Activated CD4-positive, CD25-positive, alpha-beta regulatory T cell treated with anti-CD3 and anti-CD28 coated beads, Interleukin-2, amount 50 U/mL, for 72 hours (primary cell): ENCODE measurements around the gene TM2D1.
"Not testable (repeated sequence)": the region's sequence is repeated elsewhere in the genome, so short reads cannot be mapped to it uniquely, and the experiment has no call there.

Source experiments
- DNase-seq: peaks from one replicate; pipeline ENCODE4 v3.0.0; 2021

The TM2D1 gene

DNA sequence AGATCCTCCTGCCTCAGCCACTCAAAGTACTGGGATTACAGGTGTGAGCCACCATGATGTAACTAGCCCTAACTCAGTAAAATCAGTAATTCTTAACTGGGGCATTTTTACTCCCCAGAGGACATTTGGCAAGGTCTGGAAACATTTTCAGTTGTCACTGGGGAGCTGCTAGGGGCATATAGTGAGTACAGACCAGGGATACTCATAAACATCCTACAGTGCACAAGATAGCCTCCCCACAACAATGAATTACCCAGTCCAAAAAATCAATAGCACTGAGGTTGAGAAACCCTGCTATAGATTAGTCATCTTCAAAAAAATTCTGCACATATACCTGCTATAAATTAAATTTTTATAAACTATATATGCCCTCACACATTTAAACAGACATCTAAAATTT is 13.0 kb downstream of the TM2D1 start:
- DNase-seq = no peak

- DNase-seq = not testable (repeated sequence)
Observed at GRCh38 chr1:61711257-61711656, 13.7 kb downstream of the TM2D1 start.

DNA sequence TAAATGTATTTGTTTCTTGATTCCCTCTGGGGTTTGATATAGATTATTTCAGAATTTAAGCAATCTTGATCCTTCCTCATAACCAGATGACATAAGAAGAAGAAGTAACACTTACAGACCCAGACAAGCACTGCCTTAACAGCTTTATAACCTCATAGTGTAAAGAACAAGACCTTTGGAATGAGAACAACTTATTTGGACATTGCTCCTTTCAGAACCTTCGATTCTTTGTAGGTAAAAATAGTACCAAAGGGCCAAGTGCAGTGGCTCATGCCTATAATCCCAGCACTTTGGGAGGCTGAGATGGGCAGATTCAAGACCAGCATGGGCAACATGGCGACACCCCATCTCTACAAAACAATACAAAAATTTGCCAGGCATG is 15.0 kb downstream of the TM2D1 start:
- DNase-seq = no peak

GRCh38 chr1:61708953-61709907 is 15.7 kb downstream of the TM2D1 start:
- no peak for DNase-seq

- no peak for DNase-seq
Observed at GRCh38 chr1:61699911-61700851, 24.8 kb downstream of the TM2D1 start.

- no peak for DNase-seq
Observed at GRCh38 chr1:61692155-61692800, 32.7 kb downstream of the TM2D1 start.

- no peak for DNase-seq
Observed at GRCh38 chr1:61687901-61688300, 37.0 kb downstream of the TM2D1 start.

GRCh38 chr1:61682891-61683290 is 42.0 kb downstream of the TM2D1 start:
- no peak for DNase-seq

DNA sequence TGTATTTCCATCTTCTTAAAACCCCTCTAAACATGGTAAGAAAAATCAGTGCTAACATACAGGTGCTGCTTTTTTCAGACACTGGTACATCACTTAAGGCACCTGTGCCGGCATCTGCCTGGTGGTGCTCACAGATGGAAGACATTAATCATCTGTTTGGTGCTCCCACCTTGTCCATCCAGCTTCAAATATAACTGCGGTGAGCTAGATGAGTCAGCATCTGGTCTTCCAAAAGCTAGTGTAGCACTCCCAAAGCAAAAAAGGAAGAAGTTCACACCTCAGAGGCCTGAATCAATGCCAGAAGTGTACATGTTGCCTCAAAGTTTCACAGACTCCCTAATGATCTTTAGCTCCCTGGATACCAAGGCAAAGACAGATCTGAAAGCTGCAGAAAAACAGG is 44.4 kb downstream of the TM2D1 start:
- no peak for DNase-seq

- not testable (repeated sequence) for DNase-seq
Observed at GRCh38 chr1:61676881-61677280, 48.1 kb downstream of the TM2D1 start.

GRCh38 chr1:61674221-61674620 is 50.7 kb downstream of the TM2D1 start:
- no peak for DNase-seq

DNA sequence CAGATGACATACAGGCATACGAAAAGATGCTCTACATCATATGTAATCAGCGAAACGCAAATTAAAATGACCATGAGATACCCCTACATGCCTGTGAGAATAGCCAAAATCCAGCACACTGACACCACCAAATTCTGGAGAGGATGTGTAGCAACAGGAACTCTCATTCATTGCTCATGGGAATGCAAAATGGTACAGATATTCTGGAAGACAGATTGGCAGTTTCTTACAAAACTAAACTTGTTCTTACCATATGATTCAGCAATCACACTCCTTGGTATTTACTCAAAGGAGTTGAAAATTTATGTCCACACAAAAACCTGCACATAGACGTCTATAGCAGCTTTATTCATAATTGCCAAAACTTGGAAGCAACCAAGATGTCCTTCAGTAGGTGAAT is 52.6 kb downstream of the TM2D1 start:
- DNase-seq = no peak

DNA sequence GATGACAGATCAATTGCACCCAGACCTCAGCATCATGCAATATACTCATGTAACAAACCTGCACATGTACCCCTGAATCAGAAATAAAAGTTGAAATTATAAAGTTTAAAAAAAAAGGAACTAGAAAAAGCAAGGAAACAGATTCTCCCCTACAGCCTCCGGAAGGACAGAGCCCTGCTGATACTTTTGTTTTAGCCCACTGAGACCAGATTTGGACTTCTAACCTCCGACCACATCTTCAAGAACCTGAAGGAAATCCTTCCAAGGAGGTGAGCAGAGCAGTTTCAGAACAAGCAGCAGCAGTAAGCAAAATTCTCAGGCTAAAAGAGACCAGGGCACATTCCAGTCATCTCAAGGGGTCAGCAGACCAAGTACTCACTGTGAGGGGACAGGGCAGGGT is 54.5 kb downstream of the TM2D1 start:
- DNase-seq = no peak

DNA sequence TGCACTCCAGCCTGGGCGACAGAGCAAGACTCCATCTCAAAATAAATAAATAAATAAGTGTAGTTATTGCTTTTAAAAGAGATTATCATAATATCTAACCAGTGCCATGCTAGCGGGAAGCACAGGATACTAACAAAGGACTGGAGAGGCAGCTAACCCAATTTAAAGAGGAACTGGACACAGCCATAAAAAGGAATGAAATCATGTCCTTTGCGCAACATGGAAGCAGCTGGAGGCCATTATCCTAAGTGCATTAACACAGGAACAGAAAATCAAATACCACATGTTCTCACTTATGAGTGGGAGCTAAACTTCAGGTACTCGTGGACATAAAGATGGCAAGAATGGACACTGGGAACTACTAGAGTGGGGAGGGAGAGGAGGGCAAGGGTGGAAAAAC is 54.9 kb downstream of the TM2D1 start:
- no peak for DNase-seq

GRCh38 chr1:61659061-61659460 is 65.9 kb downstream of the TM2D1 start:
- DNase-seq = no peak

DNA sequence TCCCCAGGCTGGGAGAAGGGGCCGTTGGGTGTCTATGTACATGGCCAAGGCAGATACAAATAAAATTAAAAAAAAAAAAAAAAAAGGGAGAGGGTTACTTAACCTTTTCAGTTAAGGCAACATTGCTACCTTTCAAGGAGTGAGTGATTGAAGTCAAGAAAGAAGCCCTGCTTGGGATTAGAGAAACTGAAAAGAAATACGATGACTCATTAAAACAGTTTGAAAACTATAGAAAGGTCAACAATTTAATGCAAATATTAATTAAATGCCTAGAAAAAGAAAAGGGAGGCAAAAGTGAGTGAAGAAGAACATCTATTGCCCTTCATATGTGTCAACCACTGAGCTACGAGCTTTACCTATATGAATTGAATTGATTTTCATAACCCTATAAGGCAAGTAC is 69.5 kb downstream of the TM2D1 start:
- DNase-seq = no peak

DNA sequence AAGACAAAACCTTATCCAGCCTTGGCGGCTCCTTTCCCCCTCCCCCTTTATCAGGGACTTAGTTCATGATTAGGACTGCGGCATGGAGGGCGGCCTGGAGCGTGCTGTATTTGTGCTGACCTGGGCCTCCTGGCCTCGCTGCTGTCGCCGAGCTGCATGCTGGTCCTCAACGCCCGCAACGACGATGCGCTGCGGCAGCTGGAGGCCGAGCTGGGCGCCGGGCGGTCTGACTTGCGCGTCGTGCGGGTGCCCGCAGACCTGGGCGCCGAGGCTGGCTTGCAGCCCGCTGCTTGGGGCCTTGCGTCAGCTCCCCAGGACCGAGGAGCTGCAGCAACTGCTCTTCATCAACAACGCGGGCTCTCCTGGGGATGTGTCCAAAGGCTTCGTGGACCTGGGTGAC is 70.9 kb downstream of the TM2D1 start:
- DNase-seq = no peak

DNA sequence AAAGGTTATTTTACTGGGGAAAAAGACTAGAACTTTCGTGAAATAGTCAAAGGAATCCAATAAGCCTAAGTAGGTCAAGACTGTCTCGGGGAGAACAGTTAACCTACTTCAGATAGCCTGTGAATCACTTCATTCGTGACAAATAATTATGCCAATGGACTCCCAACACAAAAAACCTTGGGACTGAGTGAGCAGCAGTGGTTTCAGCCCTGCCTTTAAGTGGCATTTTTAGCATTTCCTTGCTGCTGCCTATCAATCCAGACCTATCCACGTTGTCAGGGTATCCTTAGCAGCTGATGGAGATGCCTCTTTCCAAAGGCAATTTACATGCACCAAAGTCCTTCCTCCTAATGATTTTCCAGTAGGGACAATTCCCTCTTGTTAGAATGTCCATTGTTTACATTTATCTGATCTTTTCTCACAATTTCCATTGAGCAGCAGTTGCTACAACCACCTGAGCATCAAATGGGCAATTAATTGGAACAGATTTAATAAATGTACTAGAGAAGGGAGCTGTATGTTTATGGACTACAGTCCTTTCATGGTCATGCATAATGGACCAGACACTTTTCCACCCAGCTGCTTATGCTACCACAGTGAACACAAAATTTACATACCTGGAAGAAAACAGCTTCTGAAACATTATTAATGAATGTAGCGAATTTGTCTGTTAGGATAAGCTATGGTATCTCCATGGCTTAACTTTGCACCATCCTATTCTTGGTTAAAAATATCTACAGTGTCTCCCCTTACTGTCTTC is 75.8 kb downstream of the TM2D1 start:
- DNase-seq = no peak

GRCh38 chr1:61647142-61647541 is 77.8 kb downstream of the TM2D1 start:
- DNase-seq = no peak

GRCh38 chr1:61645476-61645875 is 79.5 kb downstream of the TM2D1 start:
- no peak for DNase-seq

GRCh38 chr1:61644303-61644702 is 80.6 kb downstream of the TM2D1 start:
- no peak for DNase-seq

DNA sequence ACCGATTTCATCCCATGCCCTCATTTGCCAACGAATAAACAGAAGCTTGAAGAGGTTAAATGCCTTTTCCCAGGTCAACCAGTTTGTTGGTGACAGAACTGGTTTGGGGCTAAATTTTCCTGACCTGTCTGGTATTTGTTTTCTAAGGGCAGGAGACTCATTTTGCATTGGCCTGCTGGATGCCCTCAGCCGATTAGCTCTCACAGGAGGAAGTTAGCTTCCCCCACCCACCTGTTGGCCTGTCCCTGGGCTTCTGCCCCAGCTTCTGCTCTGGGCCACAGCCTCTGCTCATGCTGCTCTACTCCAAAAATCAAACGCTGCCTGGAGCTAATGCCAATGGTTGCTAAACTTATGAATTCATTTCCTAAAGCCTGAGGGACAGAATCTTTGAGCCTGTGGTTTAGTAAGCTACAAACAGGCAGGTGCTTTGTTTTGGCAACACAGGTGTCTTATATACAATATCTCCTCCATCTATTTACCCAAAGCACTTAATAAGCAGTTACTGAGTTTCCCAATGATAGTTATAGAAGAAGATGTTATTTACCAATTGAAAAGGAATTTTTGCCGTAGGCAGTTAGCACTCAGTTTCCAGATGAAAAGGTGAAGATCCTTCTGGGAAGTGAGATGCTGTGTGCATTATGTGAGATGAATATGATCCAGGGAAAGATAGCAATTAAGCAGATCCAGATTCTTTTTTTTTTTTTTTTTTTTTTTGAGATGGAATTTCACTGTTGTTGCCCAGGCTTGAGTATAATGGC is 82.3 kb downstream of the TM2D1 start:
- no peak for DNase-seq
